H54 (cell line): ENCODE data around the gene LSM3.

Experiments
- DNase-seq: peaks from one replicate; pipeline ENCODE4 v3.0.0; 2011; ENCODE audit warnings: low spot score, mixed read lengths; ENCODE audit not compliant: insufficient read length
- FAIRE-seq: peaks from 3 replicates; lab custom pipeline; 2011; peaks lifted over from hg19 to GRCh38; lab: Jason Lieb, UNC
- POLR2A ChIP-seq: IDR thresholded peaks from 2 replicates; pipeline ENCODE4 v1.6.1; 2011; ENCODE audit warnings: low read depth, mild to moderate bottlenecking, low read length

The LSM3 gene

GRCh38 chr3:14235003-14235911, 56.6 kb downstream of the LSM3 start:
- TF ChIP-seq POLR2A, result no peak
- FAIRE-seq (no peak), DNase-seq (no peak)

GRCh38 chr3:14235912-14236295, 57.3 kb downstream of the LSM3 start:
- FAIRE-seq, result no peak
- no peak for TF ChIP-seq POLR2A

GRCh38 chr3:14236902-14237301, 58.3 kb downstream of the LSM3 start:
- no peak for TF ChIP-seq POLR2A
- DNase-seq (no peak), FAIRE-seq (no peak)

More at GRCh38 chr3:14235912-14236295, 57.3 kb downstream of the LSM3 start:
- no peak for DNase-seq

GRCh38 chr3:14237457-14237856, 58.8 kb downstream of the LSM3 start:
- FAIRE-seq, result no peak
- no peak for TF ChIP-seq POLR2A
- DNase-seq, result no peak

- no peak for FAIRE-seq
- no peak for TF ChIP-seq POLR2A
- no peak for DNase-seq
Measured at GRCh38 chr3:14238356-14238755, 59.7 kb downstream of the LSM3 start.

GRCh38 chr3:14238930-14239329, 60.3 kb downstream of the LSM3 start:
- no peak for TF ChIP-seq POLR2A
- FAIRE-seq, result no peak

GRCh38 chr3:14239940-14240339, 61.3 kb downstream of the LSM3 start:
- FAIRE-seq, result no peak
- no peak for DNase-seq
- TF ChIP-seq POLR2A, result no peak

More at GRCh38 chr3:14238930-14239329, 60.3 kb downstream of the LSM3 start:
- DNase-seq, result no peak

GRCh38 chr3:14240366-14240765, 61.7 kb downstream of the LSM3 start:
- DNase-seq (no peak), FAIRE-seq (no peak)
- no peak for TF ChIP-seq POLR2A

GRCh38 chr3:14241716-14242115, 63.1 kb downstream of the LSM3 start:
- TF ChIP-seq POLR2A, result no peak
- DNase-seq, result no peak
- no peak for FAIRE-seq

GRCh38 chr3:14242490-14243311, 64.1 kb downstream of the LSM3 start:
- DNase-seq, result no peak
- FAIRE-seq, result no peak
- TF ChIP-seq POLR2A, result no peak

GRCh38 chr3:14243782-14244181, 65.2 kb downstream of the LSM3 start:
- DNase-seq, result no peak
- FAIRE-seq, result no peak
- TF ChIP-seq POLR2A, result no peak

GRCh38 chr3:14244521-14245247, 66.1 kb downstream of the LSM3 start:
- TF ChIP-seq POLR2A, result no peak
- FAIRE-seq, result no peak
- no peak for DNase-seq

- no peak for FAIRE-seq
- no peak for TF ChIP-seq POLR2A
- DNase-seq, result no peak
Measured at GRCh38 chr3:14245248-14245639, 66.6 kb downstream of the LSM3 start.

- no peak for TF ChIP-seq POLR2A
- no peak for FAIRE-seq
- DNase-seq, result no peak
Measured at GRCh38 chr3:14245822-14246221, 67.2 kb downstream of the LSM3 start.

GRCh38 chr3:14246414-14246813, 67.8 kb downstream of the LSM3 start:
- FAIRE-seq (no peak), DNase-seq (no peak)
- no peak for TF ChIP-seq POLR2A
